Panc1 (cell line): Measurements from ENCODE around the gene CTNND2. TPM values are rescaled to one million over a fixed set of nuclear protein-coding genes. Genes with fewer than 3 reads are reported as not detected.

Source experiments
- ATAC-seq: fragments of 200-7000 bp; cut with Tn5 transposase; 2 replicates; pipeline ENCODE4 v1.9.1; 2020; ENCODE audit warnings: mild to moderate bottlenecking, moderate library complexity
- BruUV-seq: library from RNA; stranded (reverse); fragments of 400-500 nt; replicated peaks from 2 replicates; lab custom pipeline; 2021; lab: Mats Ljungman, UMichigan
- CTCF ChIA-PET: fragments of 300-600 bp; sonication (Branson Sonifier 250); formaldehyde crosslinking; loops from one replicate; lab custom pipeline; 2022; ENCODE audit warnings: antibody characterized with exemption; lab: Charles Lee
- POLR2A ChIA-PET: fragments of 300-600 bp; sonication (Branson Sonifier 250); formaldehyde crosslinking; loops from one replicate; lab custom pipeline; 2022; ENCODE audit warnings: antibody characterized with exemption; lab: Charles Lee
- DNase-seq: peaks from one replicate; pipeline ENCODE4 v3.0.0-alpha.2; 2010; ENCODE audit warnings: low read depth, low spot score
- H3K27ac ChIP-seq: 2 replicates; pipeline ENCODE4 v1.5.1; 2011; ENCODE audit warnings: mild to moderate bottlenecking, low read length, inconsistent platforms
- H3K27me3 ChIP-seq: fragments of 200-500 bp; sonication (Bioruptor generic); 2 replicates; pipeline ENCODE4 v1.6.0; 2014; ENCODE audit warnings: low read length, inconsistent platforms; ENCODE audit not compliant: control insufficient read depth, insufficient read depth
- H3K36me3 ChIP-seq: fragments of 200-500 bp; sonication (Bioruptor generic); 2 replicates; pipeline ENCODE4 v1.5.1; 2014; ENCODE audit warnings: inconsistent platforms, mild to moderate bottlenecking, low read length, moderate library complexity; ENCODE audit not compliant: control insufficient read depth, insufficient read depth
- H3K4me1 ChIP-seq: 2 replicates; pipeline ENCODE4 v1.5.1; 2011; ENCODE audit warnings: inconsistent platforms, mild to moderate bottlenecking, low read length, moderate library complexity; ENCODE audit not compliant: control insufficient read depth, insufficient read depth
- H3K4me3 ChIP-seq, 2 experiments: 2 replicates each; pipeline ENCODE4 v1.5.1; 2011 to 2012; ENCODE audit warnings: low read depth in 2 of 2, low read length in 2 of 2, mild to moderate bottlenecking in 2 of 2, inconsistent platforms in 1 of 2, moderate library complexity in 1 of 2
- H3K9me3 ChIP-seq: fragments of 200-500 bp; sonication (Bioruptor generic); 2 replicates; pipeline ENCODE4 v1.5.1; 2014; ENCODE audit warnings: low read depth, mild to moderate bottlenecking, inconsistent platforms, low read length, moderate library complexity; ENCODE audit not compliant: control insufficient read depth, insufficient read depth
- POLR2AphosphoS5 ChIP-seq: IDR thresholded peaks from 2 replicates; pipeline ENCODE4 v1.6.1; 2012; ENCODE audit warnings: mild to moderate bottlenecking, low read depth, low read length, moderate library complexity
- SIN3A ChIP-seq: IDR thresholded peaks from 2 replicates; pipeline ENCODE4 v1.6.1; 2012; ENCODE audit warnings: low read depth, mild to moderate bottlenecking, low read length, moderate library complexity, borderline replicate concordance; ENCODE audit not compliant: insufficient read depth
- TCF7L2 ChIP-seq: IDR thresholded peaks from 2 replicates; pipeline ENCODE4 v1.6.1; 2011; ENCODE audit warnings: mild to moderate bottlenecking, low read depth, low read length, inconsistent platforms
- in situ Hi-C: cut with HindIII; loops from 2 replicates; pipeline ENCODE4 v1.10.0; 2016; ENCODE audit warnings: low sequenced_read_pairs, low pct_unique_long_range_greater_than_20kb
- intact Hi-C: fragments of 100-400 bp; cut with micrococcal nuclease; formaldehyde crosslinking; loops from one replicate; pipeline ENCODE4 v1.10.0; 2022; ENCODE audit not compliant: unreplicated experiment
- total RNA-seq: library from RNA; stranded (reverse); gene quantifications from one replicate; pipeline ENCODE4 v1.2.1, GENCODE V29; 2021; ENCODE audit not compliant: unreplicated experiment
- TF ChIP-seq, protein P1 (sequence below): fragments of 450-650 bp; IDR thresholded peaks from 2 replicates; pipeline ENCODE4 v1.5.1; 2017; ENCODE audit warnings: mild to moderate bottlenecking
- TF ChIP-seq, protein P2 (sequence below), 2 experiments: IDR thresholded peaks; 2 replicates each; pipeline ENCODE4 v1.6.1; 2011 to 2012; ENCODE audit warnings: low read depth in 2 of 2, control low read depth in 1 of 2, low read length in 1 of 2, mild to moderate bottlenecking in 1 of 2, moderate library complexity in 1 of 2; ENCODE audit not compliant: insufficient read depth in 1 of 2

The CTNND2 gene
- total RNA-seq, 1 experiment from 2014 or later, result 1.0 TPM

DNA sequence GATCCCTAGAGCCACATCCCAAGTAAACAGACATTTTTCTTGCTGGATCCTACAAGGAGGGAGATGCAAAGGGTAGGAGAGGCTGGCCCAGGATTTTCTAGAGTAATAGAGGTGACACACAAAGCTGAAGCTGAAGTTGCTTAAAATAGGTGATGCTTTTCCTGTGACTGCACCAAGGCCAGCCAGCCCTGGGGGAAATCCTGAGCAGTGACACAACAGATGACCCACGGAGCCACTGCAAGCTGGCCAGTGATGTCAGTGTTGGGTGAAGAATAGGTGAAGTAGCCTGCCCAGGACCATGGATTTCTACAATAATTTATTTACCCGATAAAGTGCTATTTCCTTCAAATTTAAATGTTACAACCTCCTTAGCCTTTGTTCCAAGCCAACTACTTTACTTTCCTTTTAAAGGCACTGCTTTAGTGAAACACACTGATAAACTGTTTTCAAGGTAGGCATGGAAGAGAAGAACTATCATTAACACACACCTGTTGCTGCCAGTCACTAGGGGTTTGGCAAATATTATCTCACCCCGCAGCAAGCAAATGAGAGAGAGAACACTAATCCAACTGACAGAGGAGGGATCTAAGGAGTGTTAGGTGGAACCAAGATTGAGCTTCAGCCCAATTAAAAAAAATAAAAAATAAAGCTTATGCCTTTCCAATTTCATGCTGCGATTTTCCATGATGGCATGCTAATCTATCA is 123.5 kb downstream of the CTNND2 start:
- no peak for TF ChIP-seq POLR2AphosphoS5
- TF ChIP-seq, protein P1, sequence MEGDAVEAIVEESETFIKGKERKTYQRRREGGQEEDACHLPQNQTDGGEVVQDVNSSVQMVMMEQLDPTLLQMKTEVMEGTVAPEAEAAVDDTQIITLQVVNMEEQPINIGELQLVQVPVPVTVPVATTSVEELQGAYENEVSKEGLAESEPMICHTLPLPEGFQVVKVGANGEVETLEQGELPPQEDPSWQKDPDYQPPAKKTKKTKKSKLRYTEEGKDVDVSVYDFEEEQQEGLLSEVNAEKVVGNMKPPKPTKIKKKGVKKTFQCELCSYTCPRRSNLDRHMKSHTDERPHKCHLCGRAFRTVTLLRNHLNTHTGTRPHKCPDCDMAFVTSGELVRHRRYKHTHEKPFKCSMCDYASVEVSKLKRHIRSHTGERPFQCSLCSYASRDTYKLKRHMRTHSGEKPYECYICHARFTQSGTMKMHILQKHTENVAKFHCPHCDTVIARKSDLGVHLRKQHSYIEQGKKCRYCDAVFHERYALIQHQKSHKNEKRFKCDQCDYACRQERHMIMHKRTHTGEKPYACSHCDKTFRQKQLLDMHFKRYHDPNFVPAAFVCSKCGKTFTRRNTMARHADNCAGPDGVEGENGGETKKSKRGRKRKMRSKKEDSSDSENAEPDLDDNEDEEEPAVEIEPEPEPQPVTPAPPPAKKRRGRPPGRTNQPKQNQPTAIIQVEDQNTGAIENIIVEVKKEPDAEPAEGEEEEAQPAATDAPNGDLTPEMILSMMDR, result no peak
- POLR2A ChIA-PET, result no interaction called here
- DNase-seq, result no peak
- no peaks in the 10 kb centered on the region for H3K9me3 ChIP-seq
- H3K4me1 ChIP-seq, result no peaks in the 10 kb centered on the region
- H3K36me3 ChIP-seq, result no peaks in the 10 kb centered on the region
- no peak overlapping the region for H3K27ac ChIP-seq
- no peak for ATAC-seq
- no peaks in the 10 kb centered on the region for H3K27me3 ChIP-seq
- in situ Hi-C loops, result no loop called here
- intact Hi-C loops, result no loop called here
- BruUV-seq, result no TSS peak
- H3K4me3 ChIP-seq, result no peak overlapping the region
- CTCF ChIA-PET, result no interaction called here

DNA sequence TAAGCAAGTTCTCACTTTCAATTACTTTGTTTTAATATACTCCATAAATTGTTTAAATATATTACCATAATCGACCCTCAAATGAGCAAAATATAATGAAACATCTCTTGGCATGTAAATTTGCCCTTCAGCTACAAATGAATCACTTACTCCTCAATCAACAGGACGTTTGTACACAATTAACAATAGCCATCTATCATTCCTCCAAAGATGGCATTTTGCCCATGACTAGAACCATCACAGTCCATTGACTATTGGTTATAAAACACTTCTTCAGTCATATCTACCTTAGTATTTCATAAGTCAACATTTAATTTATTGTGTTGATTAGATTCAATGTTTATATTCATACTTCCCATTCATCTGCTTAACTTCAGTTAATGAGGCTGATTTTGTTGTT is 127.2 kb downstream of the CTNND2 start:
- TF ChIP-seq, protein P1, result no peak
- TF ChIP-seq SIN3A, result no peak
- TF ChIP-seq, protein P2, sequence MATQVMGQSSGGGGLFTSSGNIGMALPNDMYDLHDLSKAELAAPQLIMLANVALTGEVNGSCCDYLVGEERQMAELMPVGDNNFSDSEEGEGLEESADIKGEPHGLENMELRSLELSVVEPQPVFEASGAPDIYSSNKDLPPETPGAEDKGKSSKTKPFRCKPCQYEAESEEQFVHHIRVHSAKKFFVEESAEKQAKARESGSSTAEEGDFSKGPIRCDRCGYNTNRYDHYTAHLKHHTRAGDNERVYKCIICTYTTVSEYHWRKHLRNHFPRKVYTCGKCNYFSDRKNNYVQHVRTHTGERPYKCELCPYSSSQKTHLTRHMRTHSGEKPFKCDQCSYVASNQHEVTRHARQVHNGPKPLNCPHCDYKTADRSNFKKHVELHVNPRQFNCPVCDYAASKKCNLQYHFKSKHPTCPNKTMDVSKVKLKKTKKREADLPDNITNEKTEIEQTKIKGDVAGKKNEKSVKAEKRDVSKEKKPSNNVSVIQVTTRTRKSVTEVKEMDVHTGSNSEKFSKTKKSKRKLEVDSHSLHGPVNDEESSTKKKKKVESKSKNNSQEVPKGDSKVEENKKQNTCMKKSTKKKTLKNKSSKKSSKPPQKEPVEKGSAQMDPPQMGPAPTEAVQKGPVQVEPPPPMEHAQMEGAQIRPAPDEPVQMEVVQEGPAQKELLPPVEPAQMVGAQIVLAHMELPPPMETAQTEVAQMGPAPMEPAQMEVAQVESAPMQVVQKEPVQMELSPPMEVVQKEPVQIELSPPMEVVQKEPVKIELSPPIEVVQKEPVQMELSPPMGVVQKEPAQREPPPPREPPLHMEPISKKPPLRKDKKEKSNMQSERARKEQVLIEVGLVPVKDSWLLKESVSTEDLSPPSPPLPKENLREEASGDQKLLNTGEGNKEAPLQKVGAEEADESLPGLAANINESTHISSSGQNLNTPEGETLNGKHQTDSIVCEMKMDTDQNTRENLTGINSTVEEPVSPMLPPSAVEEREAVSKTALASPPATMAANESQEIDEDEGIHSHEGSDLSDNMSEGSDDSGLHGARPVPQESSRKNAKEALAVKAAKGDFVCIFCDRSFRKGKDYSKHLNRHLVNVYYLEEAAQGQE (IDR thresholded peaks at IDR 0.05; ENCODE audit: insufficient read depth in 1 of 2, low read depth in 2 of 2, low read length in 1 of 2), result no peak
- no peak for TF ChIP-seq TCF7L2
- no peak for TF ChIP-seq POLR2AphosphoS5
- CTCF ChIA-PET, result no interaction called here
- Histone ChIP-seq H3K4me3 (no peak overlapping the region), H3K9me3 (no peaks in the 10 kb centered on the region), H3K36me3 (no peaks in the 10 kb centered on the region), H3K27ac (no peak overlapping the region), H3K4me1 (no peaks in the 10 kb centered on the region), H3K27me3 (no peaks in the 10 kb centered on the region)
- in situ Hi-C loops (no loop called here), intact Hi-C loops (no loop called here)
- POLR2A ChIA-PET, result no interaction called here
- BruUV-seq, result no TSS peak
- DNase-seq (no peak), ATAC-seq (no peak)
